HepG2 (cell line): ENCODE measurements around the gene MTA1. TPM values are rescaled to one million over a fixed set of nuclear protein-coding genes. Genes with fewer than 3 reads are reported as not detected.

Experiments used
- AKNA ChIP-seq: sonication (generic); formaldehyde crosslinking; IDR thresholded peaks from 2 replicates; pipeline ENCODE4 v1.4.0; 2020; ENCODE audit warnings: missing genetic modification reagents, borderline replicate concordance
- ATF7 ChIP-seq, 2 experiments: fragments of 450-650 bp in 1 of 2; sonication (generic) in 1 of 2; formaldehyde crosslinking in 1 of 2; IDR thresholded peaks; 2 replicates each; pipeline versions ENCODE4 v1.4.0 to v1.6.1; 2016 to 2020; ENCODE audit warnings: antibody characterized with exemption in 1 of 2, mild to moderate bottlenecking in 1 of 2, missing genetic modification reagents in 1 of 2
- EZH2 ChIP-seq: conservative IDR thresholded peaks from 2 replicates; pipeline ENCODE4 v1.6.1; 2012; ENCODE audit warnings: mild to moderate bottlenecking, low read depth, low read length, moderate library complexity
- GPBP1L1 ChIP-seq: sonication (generic); formaldehyde crosslinking; IDR thresholded peaks from 2 replicates; pipeline ENCODE4 v1.5.0; 2020; ENCODE audit warnings: mild to moderate bottlenecking, missing genetic modification reagents
- MXD3 ChIP-seq: IDR thresholded peaks from 2 replicates; pipeline ENCODE4 v1.6.1; 2016; ENCODE audit warnings: mild to moderate bottlenecking, missing biosample characterization, missing genetic modification reagents
- MYC ChIP-seq: sonication (generic); formaldehyde crosslinking; IDR thresholded peaks from 2 replicates; pipeline ENCODE4 v1.9.0; 2021; ENCODE audit warnings: missing genetic modification reagents, borderline replicate concordance
- POLR2A ChIP-seq, 2 experiments: IDR thresholded peaks; 2 replicates each; pipeline ENCODE4 v1.6.1; 2011; ENCODE audit warnings: low read depth in 2 of 2, low read length in 2 of 2, mild to moderate bottlenecking in 1 of 2, moderate library complexity in 1 of 2; ENCODE audit not compliant: insufficient read depth in 1 of 2
- RBM39 ChIP-seq: fragments of 200-400 bp; formaldehyde crosslinking; IDR thresholded peaks from one replicate; pipeline ENCODE4 v1.6.1; 2018; ENCODE audit warnings: antibody characterized with exemption, mild to moderate bottlenecking, low read depth, low read length; ENCODE audit not compliant: poor library complexity, severe bottlenecking
- SNRNP70 ChIP-seq: fragments of 200-400 bp; formaldehyde crosslinking; IDR thresholded peaks from 2 replicates; pipeline ENCODE4 v1.6.1; 2017; ENCODE audit warnings: mild to moderate bottlenecking, low read depth, low read length, moderate library complexity
- ZFP36L2 ChIP-seq: sonication (generic); formaldehyde crosslinking; IDR thresholded peaks from 2 replicates; pipeline ENCODE4 v1.4.0; 2020; ENCODE audit warnings: missing genetic modification reagents
- ZNF143 ChIP-seq: sonication (generic); formaldehyde crosslinking; IDR thresholded peaks from 2 replicates; pipeline ENCODE4 v1.4.0; 2020; ENCODE audit warnings: missing genetic modification reagents
- ZNF484 ChIP-seq: sonication (generic); formaldehyde crosslinking; IDR thresholded peaks from 2 replicates; pipeline ENCODE4 v1.5.1; 2020; ENCODE audit warnings: mild to moderate bottlenecking, low read depth, missing genetic modification reagents, borderline replicate concordance
- ZNF496 ChIP-seq: sonication (generic); formaldehyde crosslinking; IDR thresholded peaks from 2 replicates; pipeline ENCODE4 v1.8.1; 2023; ENCODE audit warnings: mild to moderate bottlenecking, moderate library complexity, missing genetic modification reagents; ENCODE audit not compliant: insufficient replicate concordance
- ZNF605 ChIP-seq: sonication (generic); formaldehyde crosslinking; IDR thresholded peaks from 2 replicates; pipeline ENCODE4 v1.8.0; 2022; ENCODE audit warnings: mild to moderate bottlenecking, missing genetic modification reagents
- polyA plus RNA-seq, 8 experiments: library from polyadenylated mRNA; depleted of rRNA in 3 of 8; stranded (reverse) in 7 of 8; unstranded in 1 of 8; fragments of >200 nt; fragmentation: Illumina TruSeq in 4 of 8; extraction: Trizol in 4 of 8; gene quantifications; 2 replicates each; pipeline versions ENCODE4 v1.2.1 to v1.2.3, GENCODE V29; 2011 to 2016; ENCODE audit warnings: low read depth in 4 of 8, missing spikeins in 1 of 8, mixed read lengths in 1 of 8; ENCODE audit not compliant: insufficient read depth in 1 of 8
- total RNA-seq, 5 experiments: library from RNA; depleted of rRNA; stranded (reverse); fragments of >200 nt; fragmentation: Illumina TruSeq; extraction: Trizol; gene quantifications; 2 replicates each; pipeline ENCODE4 v1.2.3, GENCODE V29; 2016; ENCODE audit warnings: low read depth in 1 of 5
- TF ChIP-seq, protein P1 (sequence below): sonication (generic); IDR thresholded peaks from 2 replicates; pipeline ENCODE4 v1.6.1; 2016; ENCODE audit warnings: low read depth, borderline replicate concordance
- TF ChIP-seq, protein P2 (sequence below): IDR thresholded peaks from 2 replicates; pipeline ENCODE4 v1.6.1; 2016; ENCODE audit warnings: missing compliant biosample characterization, missing genetic modification reagents, borderline replicate concordance
- TF ChIP-seq, protein P3 (sequence below): sonication (generic); formaldehyde crosslinking; IDR thresholded peaks from 2 replicates; pipeline ENCODE4 v1.4.0; 2020; ENCODE audit warnings: low read depth, mild to moderate bottlenecking, missing genetic modification reagents

Gene MTA1
- total and polyA plus RNA-seq, 2 of the 13 experiments (the other 11 are each of a cell fraction or from before 2014, with no cell fraction given) = 35.2 to 85.8 TPM

DNA sequence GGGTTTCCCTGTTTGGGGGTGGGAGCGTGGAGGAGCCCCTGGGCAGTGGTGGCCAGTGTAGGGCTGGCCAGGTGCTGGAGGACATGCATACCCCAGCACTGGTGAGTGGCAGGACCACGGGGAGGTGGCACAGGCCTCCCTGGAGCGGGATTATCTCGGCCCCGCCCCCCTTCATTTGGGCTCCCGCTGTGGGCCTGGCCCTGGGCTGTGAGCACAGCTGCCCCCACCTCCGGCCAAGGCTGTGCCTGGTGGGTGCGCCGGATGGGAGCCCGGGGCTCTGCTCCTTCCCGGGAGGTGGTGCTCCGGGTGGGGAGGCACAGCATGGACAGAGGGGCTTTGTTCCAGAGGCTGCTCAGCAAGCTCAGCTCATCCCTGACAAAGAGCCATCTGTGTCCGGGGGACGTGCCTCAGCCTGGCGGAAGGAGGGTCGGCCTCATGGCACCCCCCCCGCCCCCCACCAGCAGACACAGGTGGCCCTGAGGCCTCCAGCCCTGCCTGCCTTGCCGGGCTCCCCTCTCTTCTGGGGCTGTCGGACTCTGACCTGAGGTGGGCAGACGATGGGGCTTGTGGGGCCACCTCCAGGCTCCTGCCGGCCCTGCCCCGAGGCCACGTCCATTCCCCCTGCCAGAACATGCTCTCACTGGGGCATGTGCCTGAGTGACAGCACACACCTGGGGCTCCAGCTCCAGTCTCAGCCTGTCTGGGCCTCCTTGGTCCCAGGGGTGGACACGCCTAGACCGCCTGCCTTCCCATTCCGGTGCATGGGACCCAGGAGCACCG is 79.8 kb downstream of the MTA1 start (continued):
- TF ChIP-seq GPBP1L1 (CRISPR knock-in tag) (no peak), POLR2A (IDR thresholded peaks at IDR 0.05; ENCODE audit: insufficient read depth in 1 of 2, low read depth in 2 of 2, low read length in 2 of 2) (peak in 1 of 2 experiments; percentile 54; a peak in 2 of 4 replicates), SNRNP70 (no peak), ZNF143 (CRISPR knock-in tag) (no peak), ATF7 (IDR thresholded peaks at IDR 0.05) (no peak), ATF7 (CRISPR knock-in tag; IDR thresholded peaks at IDR 0.05) (0 out of 2 replicates have a peak, but pooled peaks have one; percentile 24), ZNF605 (CRISPR knock-in tag) (no peak), ZNF484 (CRISPR knock-in tag) (no peak), MXD3 (CRISPR knock-in tag) (0 out of 2 replicates have a peak, but pooled peaks have one; percentile 12), ZFP36L2 (CRISPR knock-in tag) (no peak), EZH2 (no peak), MYC (CRISPR knock-in tag) (peak; percentile 94), RBM39 (peak; percentile 62), ZNF496 (CRISPR knock-in tag) (no peak), AKNA (no peak)
- TF ChIP-seq, protein P1, sequence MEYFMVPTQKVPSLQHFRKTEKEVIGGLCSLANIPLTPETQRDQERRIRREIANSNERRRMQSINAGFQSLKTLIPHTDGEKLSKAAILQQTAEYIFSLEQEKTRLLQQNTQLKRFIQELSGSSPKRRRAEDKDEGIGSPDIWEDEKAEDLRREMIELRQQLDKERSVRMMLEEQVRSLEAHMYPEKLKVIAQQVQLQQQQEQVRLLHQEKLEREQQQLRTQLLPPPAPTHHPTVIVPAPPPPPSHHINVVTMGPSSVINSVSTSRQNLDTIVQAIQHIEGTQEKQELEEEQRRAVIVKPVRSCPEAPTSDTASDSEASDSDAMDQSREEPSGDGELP = peak; percentile 89; the same call in 1 of the 2 replicates
- TF ChIP-seq, protein P2, sequence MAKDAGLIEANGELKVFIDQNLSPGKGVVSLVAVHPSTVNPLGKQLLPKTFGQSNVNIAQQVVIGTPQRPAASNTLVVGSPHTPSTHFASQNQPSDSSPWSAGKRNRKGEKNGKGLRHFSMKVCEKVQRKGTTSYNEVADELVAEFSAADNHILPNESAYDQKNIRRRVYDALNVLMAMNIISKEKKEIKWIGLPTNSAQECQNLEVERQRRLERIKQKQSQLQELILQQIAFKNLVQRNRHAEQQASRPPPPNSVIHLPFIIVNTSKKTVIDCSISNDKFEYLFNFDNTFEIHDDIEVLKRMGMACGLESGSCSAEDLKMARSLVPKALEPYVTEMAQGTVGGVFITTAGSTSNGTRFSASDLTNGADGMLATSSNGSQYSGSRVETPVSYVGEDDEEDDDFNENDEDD (CRISPR knock-in tag) = peak; percentile 53; the same call in 1 of the 2 replicates
- TF ChIP-seq, protein P3, sequence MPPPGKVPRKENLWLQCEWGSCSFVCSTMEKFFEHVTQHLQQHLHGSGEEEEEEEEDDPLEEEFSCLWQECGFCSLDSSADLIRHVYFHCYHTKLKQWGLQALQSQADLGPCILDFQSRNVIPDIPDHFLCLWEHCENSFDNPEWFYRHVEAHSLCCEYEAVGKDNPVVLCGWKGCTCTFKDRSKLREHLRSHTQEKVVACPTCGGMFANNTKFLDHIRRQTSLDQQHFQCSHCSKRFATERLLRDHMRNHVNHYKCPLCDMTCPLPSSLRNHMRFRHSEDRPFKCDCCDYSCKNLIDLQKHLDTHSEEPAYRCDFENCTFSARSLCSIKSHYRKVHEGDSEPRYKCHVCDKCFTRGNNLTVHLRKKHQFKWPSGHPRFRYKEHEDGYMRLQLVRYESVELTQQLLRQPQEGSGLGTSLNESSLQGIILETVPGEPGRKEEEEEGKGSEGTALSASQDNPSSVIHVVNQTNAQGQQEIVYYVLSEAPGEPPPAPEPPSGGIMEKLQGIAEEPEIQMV = 0 out of 2 replicates have a peak, but pooled peaks have one; percentile 51
